ENCODE data around the gene YEATS2.
"Not testable (repeated sequence)": the region's sequence is repeated elsewhere in the genome, so short reads cannot be mapped to it uniquely, and the experiment has no call there.

YEATS2 gene

GRCh38 chr3:183714622-183715021 is 17.0 kb downstream of the YEATS2 start:
- DNase-seq (ENCODE audit: low spot score), result no peak

- DNase-seq (ENCODE audit: low spot score), result no peak
Measured at GRCh38 chr3:183718012-183718411, 20.4 kb downstream of the YEATS2 start.

- no peak for DNase-seq (ENCODE audit: low spot score)
Measured at GRCh38 chr3:183725387-183725786, 27.8 kb downstream of the YEATS2 start.

- no peak for DNase-seq (ENCODE audit: low spot score)
Measured at GRCh38 chr3:183728204-183728603, 30.6 kb downstream of the YEATS2 start.

GRCh38 chr3:183730361-183730760 is 32.8 kb downstream of the YEATS2 start:
- DNase-seq (ENCODE audit: low spot score), result no peak

GRCh38 chr3:183731611-183732010 is 34.0 kb downstream of the YEATS2 start:
- DNase-seq (ENCODE audit: low spot score), result no peak

GRCh38 chr3:183733553-183733952 is 36.0 kb downstream of the YEATS2 start:
- no peak for DNase-seq (ENCODE audit: low spot score)

GRCh38 chr3:183734750-183735494 is 37.3 kb downstream of the YEATS2 start:
- DNase-seq (ENCODE audit: low spot score), result peak; percentile 69

GRCh38 chr3:183737116-183737515 is 39.5 kb downstream of the YEATS2 start:
- no peak for DNase-seq (ENCODE audit: low spot score)

GRCh38 chr3:183740154-183740553 is 42.6 kb downstream of the YEATS2 start:
- not testable (repeated sequence) for DNase-seq (ENCODE audit: low spot score)

- no peak for DNase-seq (ENCODE audit: low spot score)
Measured at GRCh38 chr3:183743231-183743630, 45.6 kb downstream of the YEATS2 start.

GRCh38 chr3:183745300-183746098 is 47.9 kb downstream of the YEATS2 start:
- no peak for DNase-seq (ENCODE audit: low spot score)

GRCh38 chr3:183754052-183754451 is 56.5 kb downstream of the YEATS2 start:
- DNase-seq (ENCODE audit: low spot score), result no peak

GRCh38 chr3:183762304-183762703 is 64.7 kb downstream of the YEATS2 start:
- no peak for DNase-seq (ENCODE audit: low spot score)

GRCh38 chr3:183764847-183765731 is 67.5 kb downstream of the YEATS2 start:
- no peak for DNase-seq (ENCODE audit: low spot score)

- DNase-seq (ENCODE audit: low spot score), result no peak
Measured at GRCh38 chr3:183766107-183766506, 68.5 kb downstream of the YEATS2 start.

- peak; percentile 83 for DNase-seq (ENCODE audit: low spot score)
Measured at GRCh38 chr3:183766745-183767606, 69.4 kb downstream of the YEATS2 start.

GRCh38 chr3:183768114-183768513 is 70.5 kb downstream of the YEATS2 start:
- DNase-seq (ENCODE audit: low spot score), result no peak

GRCh38 chr3:183769453-183769852 is 71.9 kb downstream of the YEATS2 start:
- no peak for DNase-seq (ENCODE audit: low spot score)

- no peak for DNase-seq (ENCODE audit: low spot score)
Measured at GRCh38 chr3:183774631-183775030, 77.0 kb downstream of the YEATS2 start.

GRCh38 chr3:183775781-183776180 is 78.2 kb downstream of the YEATS2 start:
- DNase-seq (ENCODE audit: low spot score), result no peak
